Raji (cell line): ENCODE data around the gene POLR2H.

Source experiments
- POLR2A ChIP-seq: IDR thresholded peaks from 2 replicates; pipeline ENCODE4 v1.6.1; 2011; ENCODE audit warnings: low read depth, low read length, control low read depth; ENCODE audit not compliant: insufficient read depth

POLR2H gene

GRCh38 chr3:184382326-184383032 lies 21.0 kb downstream of the POLR2H start:
- TF ChIP-seq POLR2A: no peak

GRCh38 chr3:184383033-184383740 lies 21.7 kb downstream of the POLR2H start:
- no peak for TF ChIP-seq POLR2A

GRCh38 chr3:184384342-184384741 lies 22.8 kb downstream of the POLR2H start:
- TF ChIP-seq POLR2A: no peak

- no peak for TF ChIP-seq POLR2A
Observed at GRCh38 chr3:184384856-184385422, 23.4 kb downstream of the POLR2H start.

- no peak for TF ChIP-seq POLR2A
Observed at GRCh38 chr3:184386047-184386806, 24.7 kb downstream of the POLR2H start.

- no peak for TF ChIP-seq POLR2A
Observed at GRCh38 chr3:184387174-184387714, 25.7 kb downstream of the POLR2H start.

- TF ChIP-seq POLR2A: no peak
Observed at GRCh38 chr3:184388164-184388935, 26.8 kb downstream of the POLR2H start.

GRCh38 chr3:184388936-184389230 lies 27.4 kb downstream of the POLR2H start:
- TF ChIP-seq POLR2A: no peak

- no peak for TF ChIP-seq POLR2A
Observed at GRCh38 chr3:184389384-184389783, 27.9 kb downstream of the POLR2H start.

- TF ChIP-seq POLR2A: no peak
Observed at GRCh38 chr3:184389935-184390528, 28.5 kb downstream of the POLR2H start.

- TF ChIP-seq POLR2A: no peak
Observed at GRCh38 chr3:184391266-184391665, 29.8 kb downstream of the POLR2H start.

GRCh38 chr3:184395320-184395660 lies 33.8 kb downstream of the POLR2H start:
- TF ChIP-seq POLR2A: no peak

- TF ChIP-seq POLR2A: no peak
Observed at GRCh38 chr3:184399410-184399809, 37.9 kb downstream of the POLR2H start.
